NCI-H524 treated with DMSO at 0.1 percent for 48 hours (cell line): Measurements from ENCODE around the gene ZBTB8OS.
"Not testable (repeated sequence)": the region's sequence is repeated elsewhere in the genome, so short reads cannot be mapped to it uniquely, and the experiment has no call there.

Source experiments
- DNase-seq: peaks from one replicate; lab custom pipeline; 2025; lab: John Stamatoyannopoulos, UW

ZBTB8OS gene

GRCh38 chr1:32650248-32650751 is at the start of gene ZBTB8OS:
Gene ZBTB8OS (minus strand): TSS chr1:32650550. CDS start chr1:32650529, 21 bp downstream.
- DNase-seq: peak; percentile 90

- DNase-seq: not testable (repeated sequence)
These were observed 46.6 kb upstream of the ZBTB8OS start for GRCh38 chr1:32696996-32697395.

- no peak for DNase-seq
These were observed 45.7 kb upstream of the ZBTB8OS start for GRCh38 chr1:32696041-32696440.

GRCh38 chr1:32695098-32695904 is 45.0 kb upstream of the ZBTB8OS start:
- DNase-seq: no peak

- no peak for DNase-seq
These were observed 43.3 kb upstream of the ZBTB8OS start for GRCh38 chr1:32693455-32694174.

GRCh38 chr1:32686387-32686786 is 36.0 kb upstream of the ZBTB8OS start:
- no peak for DNase-seq

- DNase-seq: no peak
These were observed 35.1 kb upstream of the ZBTB8OS start for GRCh38 chr1:32685498-32685897.

GRCh38 chr1:32684167-32684811 is 33.9 kb upstream of the ZBTB8OS start:
- DNase-seq: no peak

- no peak for DNase-seq
These were observed 33.0 kb upstream of the ZBTB8OS start for GRCh38 chr1:32683397-32683796.

GRCh38 chr1:32681999-32682398 is 31.6 kb upstream of the ZBTB8OS start:
- DNase-seq: no peak

GRCh38 chr1:32681509-32681908 is 31.2 kb upstream of the ZBTB8OS start:
- DNase-seq: no peak

GRCh38 chr1:32680642-32681041 is 30.3 kb upstream of the ZBTB8OS start:
- DNase-seq: no peak

- not testable (repeated sequence) for DNase-seq
These were observed 29.6 kb upstream of the ZBTB8OS start for GRCh38 chr1:32679993-32680392.

GRCh38 chr1:32676945-32677344 is 26.6 kb upstream of the ZBTB8OS start:
- DNase-seq: no peak

- not testable (repeated sequence) for DNase-seq
These were observed 18.4 kb upstream of the ZBTB8OS start for GRCh38 chr1:32668716-32669115.

- no peak for DNase-seq
These were observed 16.7 kb upstream of the ZBTB8OS start for GRCh38 chr1:32666901-32667566.

GRCh38 chr1:32665915-32666314 is 15.6 kb upstream of the ZBTB8OS start:
- no peak for DNase-seq

GRCh38 chr1:32659581-32659980 is 9.2 kb upstream of the ZBTB8OS start:
- DNase-seq: no peak

- DNase-seq: no peak
These were observed 2.1 kb upstream of the ZBTB8OS start for GRCh38 chr1:32652244-32652962.

- DNase-seq: no peak
These were observed 1.2 kb upstream of the ZBTB8OS start for GRCh38 chr1:32651461-32652073.
